NCI-H82 (cell line): ENCODE results near the gene SCN1A.
A peak's percentile ranks its signal among the peaks of the same experiment; 100 is the strongest.
"Not testable (repeated sequence)": the region's sequence is repeated elsewhere in the genome, so short reads cannot be mapped to it uniquely, and the experiment has no call there.

Source experiments
- DNase-seq: peaks from one replicate; lab custom pipeline; 2025; lab: John Stamatoyannopoulos, UW

Gene SCN1A

GRCh38 chr2:166127217-166128155 is at the start of gene SCN1A:
TSS of gene SCN1A (minus strand) at chr2:166128020. CDS start at chr2:166073621, 54,399 bp downstream.
- peak; percentile 73 for DNase-seq

GRCh38 chr2:166173263-166173662 is 45.4 kb upstream of the SCN1A start:
- DNase-seq: peak; percentile 43

GRCh38 chr2:166171216-166171615 is 43.4 kb upstream of the SCN1A start:
- no peak for DNase-seq

- DNase-seq: no peak
Measured at GRCh38 chr2:166170356-166170755, 42.5 kb upstream of the SCN1A start.

GRCh38 chr2:166167449-166167848 is 39.6 kb upstream of the SCN1A start:
- DNase-seq: no peak

- DNase-seq: no peak
Measured at GRCh38 chr2:166163775-166164174, 36.0 kb upstream of the SCN1A start.

- DNase-seq: no peak
Measured at GRCh38 chr2:166158546-166158945, 30.7 kb upstream of the SCN1A start.

GRCh38 chr2:166157578-166157977 is 29.8 kb upstream of the SCN1A start:
- no peak for DNase-seq

GRCh38 chr2:166156985-166157490 is 29.2 kb upstream of the SCN1A start:
- DNase-seq: no peak

GRCh38 chr2:166155589-166155988 is 27.8 kb upstream of the SCN1A start:
- DNase-seq: no peak

- DNase-seq: no peak
Measured at GRCh38 chr2:166154685-166155338, 27.0 kb upstream of the SCN1A start.

- DNase-seq: no peak
Measured at GRCh38 chr2:166152064-166152463, 24.2 kb upstream of the SCN1A start.

- peak; percentile 83 for DNase-seq
Measured at GRCh38 chr2:166148500-166149400, 20.9 kb upstream of the SCN1A start.

GRCh38 chr2:166147883-166148282 is 20.1 kb upstream of the SCN1A start:
- no peak for DNase-seq

- DNase-seq: no peak
Measured at GRCh38 chr2:166144071-166144470, 16.3 kb upstream of the SCN1A start.

GRCh38 chr2:166140932-166141331 is 13.1 kb upstream of the SCN1A start:
- DNase-seq: no peak

GRCh38 chr2:166140475-166140874 is 12.7 kb upstream of the SCN1A start:
- no peak for DNase-seq

GRCh38 chr2:166139479-166139878 is 11.7 kb upstream of the SCN1A start:
- not testable (repeated sequence) for DNase-seq

GRCh38 chr2:166138667-166139066 is 10.8 kb upstream of the SCN1A start:
- no peak for DNase-seq

- DNase-seq: no peak
Measured at GRCh38 chr2:166138144-166138543, 10.3 kb upstream of the SCN1A start.

GRCh38 chr2:166137331-166137730 is 9.5 kb upstream of the SCN1A start:
- no peak for DNase-seq

- DNase-seq: no peak
Measured at GRCh38 chr2:166135849-166136258, 8.0 kb upstream of the SCN1A start.
